ENCODE data around the gene INPP5A. TPM values are rescaled to one million over a fixed set of nuclear protein-coding genes. Genes with fewer than 3 reads are reported as not detected.

Gene INPP5A
- total and polyA plus RNA-seq, 11 donors, result 38.6 to 179 (median 102) TPM

DNA sequence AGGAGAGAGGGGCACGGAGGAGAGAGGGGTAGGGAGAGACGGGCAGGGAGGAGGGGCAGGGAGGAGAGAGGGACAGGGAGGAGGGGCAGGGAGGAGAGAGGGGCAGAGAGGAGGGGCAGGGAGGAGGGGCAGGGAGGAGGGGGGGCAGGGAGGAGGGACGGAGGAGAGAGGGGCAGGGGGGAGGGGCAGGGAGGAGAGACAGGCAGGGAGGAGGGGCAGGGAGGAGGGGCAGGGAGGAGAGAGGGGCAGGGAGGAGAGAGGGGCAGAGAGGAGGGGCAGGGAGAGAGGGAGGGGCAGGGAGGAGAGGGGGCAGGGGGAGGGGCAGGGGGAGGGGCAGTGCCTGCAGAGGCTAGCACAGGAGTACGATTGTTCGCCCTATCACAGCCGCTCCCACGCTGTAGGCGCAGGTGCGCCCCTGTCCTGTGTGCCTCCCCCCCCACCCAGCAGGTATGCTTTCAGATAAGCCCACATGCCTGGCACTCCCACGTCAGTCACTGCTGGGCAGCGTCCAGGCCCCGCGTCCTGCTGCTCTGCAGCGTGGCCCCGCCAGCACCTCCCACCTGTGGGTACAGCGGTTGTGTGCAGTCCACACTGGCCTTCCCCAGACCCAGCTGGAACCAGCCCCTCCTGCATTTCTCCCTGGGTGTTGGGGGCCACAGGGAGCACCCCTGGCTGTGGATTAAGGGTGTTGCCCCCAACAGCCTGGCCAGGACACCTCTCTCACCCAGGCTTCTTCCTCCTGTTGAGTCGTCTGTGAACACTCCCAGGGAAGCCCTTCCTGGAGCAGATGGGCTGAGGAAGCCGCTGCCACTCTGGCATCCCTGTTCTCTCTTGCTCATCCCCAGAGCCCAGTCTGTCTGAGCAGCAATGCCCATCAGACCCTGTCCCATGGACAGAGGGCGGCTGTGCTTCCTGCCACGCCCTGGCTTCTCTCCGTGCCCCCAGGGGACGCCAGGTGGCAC lies 237.6 kb downstream of the INPP5A start:
- 71 to 81% (median 74%) methylated on average over 12 to 22 of the region's 22 CpGs for WGBS, 4 donors
- peaks cover 0 to 47% (median 34%) of the 10 kb centered on the region in 9 donors for H3K36me3 ChIP-seq
- peak in 3 of 4 donors; percentile 16 to 37 (median 33) for ATAC-seq

DNA sequence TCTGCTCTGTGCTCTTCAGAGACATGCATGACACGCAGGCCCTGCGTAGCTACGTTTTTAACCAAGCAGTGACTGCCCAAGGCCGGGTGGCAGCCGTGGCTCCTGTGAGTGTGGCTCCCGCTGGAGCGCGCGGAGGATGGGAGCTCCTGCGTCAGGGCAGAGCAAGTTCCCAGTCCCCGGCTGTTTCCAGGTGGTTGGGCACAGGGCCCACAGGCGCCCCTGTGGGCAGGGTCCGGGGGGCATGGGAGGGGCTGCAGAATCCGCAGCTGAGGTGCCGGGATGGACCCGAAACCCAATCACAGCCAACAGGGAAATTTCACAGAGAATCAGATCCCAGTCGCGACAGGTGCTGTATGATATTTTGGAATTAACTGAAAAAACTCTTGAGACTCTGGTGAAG lies 238.6 kb downstream of the INPP5A start:
- TF ChIP-seq, protein P1, sequence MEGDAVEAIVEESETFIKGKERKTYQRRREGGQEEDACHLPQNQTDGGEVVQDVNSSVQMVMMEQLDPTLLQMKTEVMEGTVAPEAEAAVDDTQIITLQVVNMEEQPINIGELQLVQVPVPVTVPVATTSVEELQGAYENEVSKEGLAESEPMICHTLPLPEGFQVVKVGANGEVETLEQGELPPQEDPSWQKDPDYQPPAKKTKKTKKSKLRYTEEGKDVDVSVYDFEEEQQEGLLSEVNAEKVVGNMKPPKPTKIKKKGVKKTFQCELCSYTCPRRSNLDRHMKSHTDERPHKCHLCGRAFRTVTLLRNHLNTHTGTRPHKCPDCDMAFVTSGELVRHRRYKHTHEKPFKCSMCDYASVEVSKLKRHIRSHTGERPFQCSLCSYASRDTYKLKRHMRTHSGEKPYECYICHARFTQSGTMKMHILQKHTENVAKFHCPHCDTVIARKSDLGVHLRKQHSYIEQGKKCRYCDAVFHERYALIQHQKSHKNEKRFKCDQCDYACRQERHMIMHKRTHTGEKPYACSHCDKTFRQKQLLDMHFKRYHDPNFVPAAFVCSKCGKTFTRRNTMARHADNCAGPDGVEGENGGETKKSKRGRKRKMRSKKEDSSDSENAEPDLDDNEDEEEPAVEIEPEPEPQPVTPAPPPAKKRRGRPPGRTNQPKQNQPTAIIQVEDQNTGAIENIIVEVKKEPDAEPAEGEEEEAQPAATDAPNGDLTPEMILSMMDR (IDR thresholded peaks at IDR 0.05), result no peak
- TF ChIP-seq POLR2A (IDR thresholded peaks at IDR 0.05), result no peak
- H3K9me3 ChIP-seq, result no peaks in the 10 kb centered on the region
- DNase-seq (no peak), ATAC-seq (no peak)
- H3K36me3 ChIP-seq, result peaks cover 0 to 54% (median 35%) of the 10 kb centered on the region in 9 donors
- intact Hi-C loops (cut with DNase I), result no loop called here
- H3K27me3 ChIP-seq, result no peaks in the 10 kb centered on the region
- H3K27ac ChIP-seq, result no peak overlapping the region
- H3K4me1 ChIP-seq, result no peaks in the 10 kb centered on the region
- 95 to 99% (median 96%) methylated on average over 12 to 18 of the region's 18 CpGs for WGBS, 4 donors
- H3K4me3 ChIP-seq, result no peak overlapping the region

More for the DNA sequence above, 237.6 kb downstream of the INPP5A start:
- intact Hi-C loops (cut with DNase I), result no loop called here
- TF ChIP-seq POLR2A (IDR thresholded peaks at IDR 0.05), result no peak
- TF ChIP-seq, protein P1 (IDR thresholded peaks at IDR 0.05), result no peak
- DNase-seq, result no peak
- no peaks in the 10 kb centered on the region for H3K4me1 ChIP-seq
- H3K9me3 ChIP-seq, result no peaks in the 10 kb centered on the region
- H3K27ac ChIP-seq, result no peak overlapping the region
- H3K27me3 ChIP-seq, result no peaks in the 10 kb centered on the region
- H3K4me3 ChIP-seq, result no peak overlapping the region

GRCh38 chr10:132776821-132777220 lies 239.2 kb downstream of the INPP5A start:
- ATAC-seq (peak in 1 of 4 donors; percentile 13), DNase-seq (no peak)
- TF ChIP-seq, protein P1 (IDR thresholded peaks at IDR 0.05), result no peak
- no peak for TF ChIP-seq POLR2A (IDR thresholded peaks at IDR 0.05)
- intact Hi-C loops (cut with DNase I), result no loop called here
- Histone ChIP-seq H3K36me3 (peaks cover 0 to 61% (median 40%) of the 10 kb centered on the region in 9 donors), H3K27me3 (no peaks in the 10 kb centered on the region), H3K4me1 (no peaks in the 10 kb centered on the region), H3K4me3 (no peak overlapping the region), H3K9me3 (no peaks in the 10 kb centered on the region), H3K27ac (no peak overlapping the region)
- 88 to 95% (median 93%) methylated on average over 16 to 18 of the region's 18 CpGs for WGBS, 4 donors

DNA sequence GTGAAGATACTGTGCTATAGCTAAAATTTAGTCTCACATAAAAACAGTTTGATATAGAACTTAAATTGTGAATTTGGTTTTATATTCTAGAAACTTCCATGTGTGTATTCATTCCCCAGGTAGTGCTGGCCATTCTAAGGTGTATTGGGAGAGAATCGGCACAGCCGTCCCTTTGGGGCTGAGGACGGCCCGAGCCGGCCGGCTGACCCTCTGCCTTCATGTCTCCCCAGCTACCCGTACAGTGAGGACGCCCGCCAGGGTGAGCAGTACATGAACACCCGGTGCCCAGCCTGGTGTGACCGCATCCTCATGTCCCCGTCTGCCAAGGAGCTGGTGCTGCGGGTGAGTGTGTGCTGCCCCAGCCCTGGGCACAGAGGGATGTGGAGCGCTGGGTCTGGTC lies 239.9 kb downstream of the INPP5A start:
- Histone ChIP-seq H3K9me3 (no peaks in the 10 kb centered on the region), H3K4me3 (no peak overlapping the region), H3K27ac (no peak overlapping the region), H3K4me1 (no peaks in the 10 kb centered on the region), H3K36me3 (peaks cover 0 to 67% (median 46%) of the 10 kb centered on the region in 9 donors), H3K27me3 (no peaks in the 10 kb centered on the region)
- intact Hi-C loops (cut with DNase I), result no loop called here
- WGBS, 4 donors, result 94 to 100% (median 97%) methylated on average over 12 to 14 of the region's 14 CpGs
- no peak for DNase-seq
- no peak for ATAC-seq
- no peak for TF ChIP-seq POLR2A (IDR thresholded peaks at IDR 0.05)
- TF ChIP-seq, protein P1 (IDR thresholded peaks at IDR 0.05), result no peak
